NCI-H2107 treated with DMSO at 0.1 percent for 48 hours (cell line): ENCODE measurements around the gene ASXL1.
A peak's percentile ranks its signal among the peaks of the same experiment; 100 is the strongest.

Experiments used
- DNase-seq: peaks from one replicate; lab custom pipeline; 2025; ENCODE audit not compliant: unreplicated experiment; lab: John Stamatoyannopoulos, UW

Gene ASXL1

GRCh38 chr20:32476684-32477593 is 118.8 kb downstream of the ASXL1 start:
- no peak for DNase-seq

GRCh38 chr20:32477594-32478512 is 119.7 kb downstream of the ASXL1 start:
- DNase-seq, result no peak

DNA sequence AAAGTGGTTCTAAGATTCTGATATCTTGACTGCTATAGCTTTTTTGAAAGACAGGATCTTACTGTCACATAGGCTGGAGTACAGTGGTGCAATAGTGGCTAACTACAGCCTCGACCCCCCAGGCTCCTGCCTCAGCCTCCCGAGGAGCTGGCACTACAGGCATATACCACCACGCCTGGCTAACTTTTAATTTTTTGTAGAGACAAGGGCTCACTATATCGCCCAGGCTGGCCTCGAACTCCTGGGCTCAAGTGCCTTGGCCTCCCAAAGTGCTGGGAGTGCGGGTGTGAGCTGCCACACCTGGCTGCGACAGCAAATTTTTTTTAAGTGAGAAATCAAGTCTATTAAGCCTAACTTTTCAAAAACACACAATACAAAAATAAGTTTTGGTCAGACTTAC is 120.4 kb downstream of the ASXL1 start:
- DNase-seq, result no peak

GRCh38 chr20:32479012-32479411 is 120.9 kb downstream of the ASXL1 start:
- DNase-seq, result no peak

DNA sequence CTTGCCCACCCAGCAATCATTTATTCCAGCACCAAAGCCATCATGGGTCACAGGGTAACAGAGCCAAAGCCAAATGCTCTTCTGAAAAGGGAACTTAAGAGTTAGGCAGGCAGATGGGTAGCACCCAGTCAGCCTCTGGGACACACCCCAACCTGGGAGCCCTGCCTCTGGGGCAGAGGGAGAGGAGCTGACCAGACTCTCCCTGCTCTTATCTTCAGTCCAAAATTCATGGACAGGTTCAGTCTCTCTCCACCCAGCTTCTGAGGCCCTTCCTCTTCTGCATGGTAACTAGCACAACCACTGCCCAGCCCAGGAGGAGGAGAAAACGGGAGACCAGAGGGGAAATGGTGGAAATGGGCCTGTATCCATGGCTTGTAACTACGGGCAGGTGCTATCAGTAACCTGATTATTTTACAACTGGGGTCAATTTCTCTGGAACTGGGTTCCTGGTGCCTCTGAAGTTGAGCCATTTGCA is 121.6 kb downstream of the ASXL1 start:
- DNase-seq, result no peak

GRCh38 chr20:32480371-32481241 is 122.5 kb downstream of the ASXL1 start:
- DNase-seq, result no peak

- no peak for DNase-seq
Observed at GRCh38 chr20:32481311-32482142, 123.4 kb downstream of the ASXL1 start.

- no peak for DNase-seq
Observed at GRCh38 chr20:32482143-32482441, 124.0 kb downstream of the ASXL1 start.

- DNase-seq, result no peak
Observed at GRCh38 chr20:32482442-32483261, 124.5 kb downstream of the ASXL1 start.

DNA sequence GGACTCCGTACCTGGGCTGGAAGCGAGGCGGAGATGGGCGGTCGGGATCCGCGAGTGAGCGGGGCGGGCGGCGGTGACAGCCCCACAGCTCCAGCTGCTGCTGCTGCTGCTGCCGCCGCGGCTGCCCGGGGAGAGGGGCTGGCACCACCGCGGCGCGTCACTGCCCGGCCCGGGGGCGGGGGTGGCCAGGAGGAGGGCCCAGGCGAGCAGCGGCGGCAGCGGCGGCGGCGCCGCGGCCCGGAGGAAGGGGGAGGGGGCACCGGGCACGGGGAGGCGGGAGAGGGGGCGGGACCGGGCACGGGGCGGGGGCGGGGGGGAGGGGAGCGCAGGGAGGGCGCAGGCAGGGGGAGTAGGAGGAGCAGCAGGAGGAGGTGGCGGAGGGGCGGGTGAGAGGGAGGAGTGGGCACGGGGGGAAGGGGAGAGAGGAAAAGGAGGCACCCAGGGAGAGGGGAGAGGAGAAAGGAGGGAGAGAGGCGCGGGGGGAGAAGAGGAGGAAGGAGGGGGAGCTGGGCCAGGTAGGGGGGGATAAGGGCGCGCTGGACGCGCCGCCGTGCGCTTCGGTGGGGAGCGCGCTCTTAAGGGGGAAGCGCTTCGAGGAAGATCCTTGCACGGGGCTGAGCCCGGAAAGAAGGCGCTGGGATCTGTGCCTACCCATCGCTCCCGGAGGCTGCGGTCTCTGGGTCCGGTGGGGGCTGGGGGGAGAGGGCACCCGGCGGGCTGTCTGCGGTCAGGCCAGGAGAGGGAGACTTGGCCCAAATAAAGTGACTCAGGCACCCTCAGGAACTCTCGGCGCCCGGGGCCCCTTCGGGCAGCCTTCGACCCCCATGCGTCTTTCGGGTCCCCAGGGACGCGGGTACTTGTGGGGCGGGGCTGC is 125.5 kb downstream of the ASXL1 start:
- peak; percentile 15 for DNase-seq

DNA sequence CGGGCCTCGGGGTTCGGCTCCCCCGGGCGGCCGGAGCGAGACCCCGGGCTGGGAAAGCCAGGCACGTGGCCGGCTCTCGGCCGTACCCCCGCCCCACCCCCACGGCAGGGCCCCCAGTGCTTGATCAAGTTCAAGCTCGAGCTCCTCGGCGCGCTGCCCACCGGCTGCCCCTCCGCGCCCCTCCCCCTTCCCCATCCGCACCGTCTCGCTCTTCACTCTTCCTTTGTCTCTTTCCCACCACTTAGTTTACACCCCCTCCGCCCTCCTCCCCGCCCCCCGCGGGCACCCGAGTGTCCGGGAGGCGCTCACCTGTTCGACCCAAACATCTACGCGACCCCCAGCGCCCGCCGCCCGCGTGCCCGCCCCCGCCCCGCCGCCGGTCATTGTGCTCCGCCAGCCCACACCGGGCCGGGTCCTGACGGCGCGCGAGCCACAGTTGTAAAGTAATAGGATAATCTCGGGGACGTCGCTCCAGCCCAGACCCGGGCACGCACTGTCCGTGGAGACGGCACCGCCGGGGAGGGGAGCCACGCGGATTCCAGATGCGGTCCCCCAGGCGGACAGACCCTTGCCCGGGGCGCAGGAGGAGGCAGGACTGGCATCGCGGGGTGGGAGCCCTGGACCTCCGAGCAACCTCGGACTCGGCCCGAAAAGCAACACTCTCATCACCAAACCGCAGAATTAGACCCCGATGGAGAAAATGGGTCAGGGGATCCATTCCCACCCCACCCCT is 126.3 kb downstream of the ASXL1 start:
- no peak for DNase-seq

DNA sequence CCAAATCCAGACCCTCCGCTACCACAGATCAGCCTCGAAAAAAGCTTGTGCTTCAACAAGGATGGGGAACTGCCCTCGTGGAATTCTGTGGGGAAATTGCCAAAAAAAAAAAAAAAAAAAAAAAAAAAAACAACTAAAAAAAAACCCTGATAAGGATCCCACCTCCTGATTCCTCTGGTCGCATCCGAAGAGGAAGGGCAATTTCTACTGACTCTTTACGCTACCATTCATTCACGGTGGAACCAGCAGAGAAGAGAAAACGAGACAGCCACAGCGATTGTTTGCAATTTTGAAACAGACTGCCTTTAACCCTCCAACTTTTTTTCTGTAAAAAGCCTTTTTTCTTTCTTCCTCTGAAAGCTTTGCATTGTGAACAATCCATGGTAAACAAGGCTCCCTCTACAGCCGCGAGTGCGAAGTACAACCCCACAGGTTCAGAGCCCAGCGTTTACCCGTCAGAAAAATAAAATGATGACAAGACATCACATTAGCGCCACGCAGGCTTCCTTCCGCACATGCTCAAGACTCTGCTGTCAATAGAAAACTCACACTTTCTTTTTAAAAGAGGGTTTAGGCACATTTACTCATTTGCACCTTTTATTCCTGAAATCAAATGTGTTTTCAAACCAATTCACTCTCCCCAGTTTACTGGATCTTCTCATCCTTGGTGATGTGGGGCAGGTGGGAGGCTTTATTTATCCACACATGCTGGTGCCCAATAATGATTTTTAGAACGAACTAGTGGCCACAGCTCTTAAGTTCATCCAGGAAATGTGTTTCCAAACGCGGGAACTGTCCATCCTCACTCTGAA is 127.0 kb downstream of the ASXL1 start:
- DNase-seq, result peak; percentile 45

- no peak for DNase-seq
Observed at GRCh38 chr20:32485770-32486478, 127.8 kb downstream of the ASXL1 start.

GRCh38 chr20:32487381-32487780 is 129.2 kb downstream of the ASXL1 start:
- no peak for DNase-seq

GRCh38 chr20:32488066-32488838 is 130.1 kb downstream of the ASXL1 start:
- DNase-seq, result no peak
